NB4 (cell line): ENCODE results near the gene ZNF664.

Experiments used
- MAX ChIP-seq: IDR thresholded peaks from 2 replicates; pipeline ENCODE4 v1.6.1; 2011; ENCODE audit warnings: low read depth, low read length
- POLR2A ChIP-seq: IDR thresholded peaks from 2 replicates; pipeline ENCODE4 v1.6.1; 2011; ENCODE audit warnings: mild to moderate bottlenecking; ENCODE audit not compliant: insufficient read length; ENCODE audit errors: extremely low read depth
- TF ChIP-seq, protein P1 (sequence below): IDR thresholded peaks from one replicate; pipeline ENCODE4 v1.5.1; 2012; ENCODE audit warnings: low read depth, low read length

DNA sequence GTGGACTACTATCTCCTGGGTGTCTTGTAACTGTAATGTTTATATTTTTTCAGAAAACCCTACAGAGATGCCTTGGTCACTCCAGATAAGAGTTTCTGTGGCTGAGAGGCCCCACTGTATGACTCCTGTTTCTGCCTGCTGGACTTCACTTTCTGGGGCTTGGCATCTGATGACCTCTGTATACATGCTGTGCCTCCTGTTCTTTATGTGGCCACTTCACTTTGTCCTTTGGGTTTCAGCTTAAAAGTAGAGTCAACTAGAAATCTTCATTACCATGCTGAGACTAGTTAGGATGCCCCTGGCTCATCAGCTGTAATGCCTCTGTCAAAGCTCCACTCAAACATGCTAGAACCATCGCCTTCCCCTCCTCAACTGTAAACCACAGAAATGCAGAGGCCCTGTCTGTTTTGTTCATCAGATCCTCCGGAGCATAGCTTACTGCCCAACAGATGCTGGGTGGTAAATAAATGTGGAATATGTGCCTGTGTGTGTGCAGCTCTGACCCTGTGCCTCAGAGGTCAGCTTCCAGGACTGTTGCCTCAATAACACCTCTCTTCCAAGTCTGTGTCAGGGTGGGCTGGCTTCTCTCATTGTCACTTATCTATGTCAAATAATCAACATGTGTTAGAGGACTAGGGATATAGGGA lies 25.5 kb downstream of the ZNF664 start:
- TF ChIP-seq MAX (no peak), POLR2A (no peak)
- TF ChIP-seq, protein P1, sequence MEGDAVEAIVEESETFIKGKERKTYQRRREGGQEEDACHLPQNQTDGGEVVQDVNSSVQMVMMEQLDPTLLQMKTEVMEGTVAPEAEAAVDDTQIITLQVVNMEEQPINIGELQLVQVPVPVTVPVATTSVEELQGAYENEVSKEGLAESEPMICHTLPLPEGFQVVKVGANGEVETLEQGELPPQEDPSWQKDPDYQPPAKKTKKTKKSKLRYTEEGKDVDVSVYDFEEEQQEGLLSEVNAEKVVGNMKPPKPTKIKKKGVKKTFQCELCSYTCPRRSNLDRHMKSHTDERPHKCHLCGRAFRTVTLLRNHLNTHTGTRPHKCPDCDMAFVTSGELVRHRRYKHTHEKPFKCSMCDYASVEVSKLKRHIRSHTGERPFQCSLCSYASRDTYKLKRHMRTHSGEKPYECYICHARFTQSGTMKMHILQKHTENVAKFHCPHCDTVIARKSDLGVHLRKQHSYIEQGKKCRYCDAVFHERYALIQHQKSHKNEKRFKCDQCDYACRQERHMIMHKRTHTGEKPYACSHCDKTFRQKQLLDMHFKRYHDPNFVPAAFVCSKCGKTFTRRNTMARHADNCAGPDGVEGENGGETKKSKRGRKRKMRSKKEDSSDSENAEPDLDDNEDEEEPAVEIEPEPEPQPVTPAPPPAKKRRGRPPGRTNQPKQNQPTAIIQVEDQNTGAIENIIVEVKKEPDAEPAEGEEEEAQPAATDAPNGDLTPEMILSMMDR: no peak
